NCI-H1092 (cell line): Measurements from ENCODE around the gene SLC23A3.

ENCODE experiments used
- DNase-seq: peaks from one replicate; lab custom pipeline; 2025; lab: John Stamatoyannopoulos, UW

SLC23A3 gene

DNA sequence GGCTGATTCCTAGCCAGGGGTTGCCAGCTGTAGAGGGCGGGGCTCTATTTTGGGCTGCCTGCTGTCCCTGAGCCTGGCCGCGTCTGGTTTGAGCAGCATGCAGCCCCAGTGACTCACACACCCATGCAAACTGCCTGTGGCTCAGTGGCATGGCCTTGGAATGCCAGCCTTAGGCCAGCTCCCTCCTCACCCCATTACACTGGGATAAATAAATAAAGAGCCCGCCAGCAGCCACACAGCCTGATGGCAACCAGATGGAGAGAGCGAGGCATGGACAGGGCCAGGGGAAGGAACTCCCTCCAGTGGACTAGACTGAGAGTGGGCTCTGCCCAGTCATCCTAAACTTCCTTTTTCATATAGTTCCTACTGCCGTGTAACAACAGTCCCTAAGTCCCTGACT is 27.5 kb downstream of the SLC23A3 start:
- DNase-seq, result no peak

DNA sequence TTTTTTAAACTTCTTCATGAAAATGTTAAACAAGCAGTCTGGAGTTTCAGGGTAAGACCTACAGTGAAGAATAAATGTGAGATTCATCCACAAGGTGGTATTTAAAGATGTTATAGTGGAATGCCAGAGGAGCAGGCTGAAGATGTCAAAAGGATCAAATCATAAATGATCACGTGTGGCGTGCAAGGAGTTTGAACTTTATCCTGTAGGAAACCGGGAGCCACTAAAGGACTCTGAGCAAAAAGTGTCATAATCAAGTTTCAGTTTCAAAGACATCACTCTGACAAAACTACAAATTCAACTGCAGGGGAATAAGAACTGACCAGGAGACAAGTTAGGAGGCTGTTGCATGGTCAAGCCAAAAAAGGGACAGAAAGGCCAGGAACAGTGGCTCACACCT is 29.1 kb downstream of the SLC23A3 start:
- no peak for DNase-seq

DNA sequence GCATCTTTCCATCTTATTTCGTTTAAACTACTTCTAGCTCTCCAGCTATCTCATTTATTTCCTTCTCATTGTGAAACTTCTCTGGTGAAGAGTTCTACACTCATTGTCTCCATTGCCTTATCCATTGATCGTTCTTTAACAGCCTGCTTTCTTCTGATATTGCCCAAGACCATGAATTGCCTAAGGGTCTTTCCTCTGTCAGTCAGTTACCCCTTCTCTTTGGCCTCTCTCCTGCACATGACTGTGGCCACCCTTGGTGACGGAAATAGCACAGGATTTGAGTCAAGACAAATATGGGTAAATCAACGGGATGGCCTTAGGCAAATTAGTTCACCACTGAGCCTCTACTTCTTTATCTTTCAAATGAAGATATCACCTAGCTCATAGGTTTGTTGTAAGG is 35.9 kb downstream of the SLC23A3 start:
- DNase-seq, result no peak

DNA sequence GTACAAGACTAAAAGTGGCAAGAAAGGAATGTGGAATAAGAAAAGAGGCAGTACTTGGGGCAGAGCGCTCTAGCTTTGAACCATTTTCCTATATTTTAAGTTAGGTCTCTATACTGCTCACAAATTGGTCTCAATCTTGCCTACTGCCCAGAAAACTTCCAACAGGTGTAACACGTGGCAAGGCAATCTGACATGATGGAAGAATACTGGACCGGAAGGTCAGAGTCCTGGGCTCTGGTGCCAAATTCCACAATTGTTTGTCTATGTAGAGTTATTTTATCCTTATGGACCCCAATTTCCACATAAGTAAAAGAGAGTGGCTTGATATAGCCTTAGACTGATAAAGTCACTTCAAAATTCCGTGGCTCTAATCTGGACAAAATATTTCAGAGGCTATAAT is 38.1 kb downstream of the SLC23A3 start:
- DNase-seq, result no peak

DNA sequence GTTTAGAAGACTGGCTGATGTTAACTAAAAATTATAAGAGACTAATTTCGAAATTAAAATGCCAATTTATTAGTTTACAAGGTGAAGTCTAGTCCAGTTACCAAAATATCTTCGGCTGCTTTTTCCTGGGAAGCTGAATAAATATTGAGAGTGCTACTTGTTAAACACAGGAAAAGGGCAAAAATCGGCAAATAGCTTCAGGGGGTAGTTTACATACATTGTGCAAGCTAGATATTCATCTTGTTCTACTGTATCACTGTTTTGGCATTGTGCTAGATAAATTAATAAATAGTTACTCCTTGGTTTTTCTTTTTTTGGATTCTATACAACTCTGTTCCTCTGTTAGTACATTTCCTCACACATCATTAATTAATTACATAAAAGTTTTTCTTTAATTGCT is 38.5 kb downstream of the SLC23A3 start:
- DNase-seq, result no peak

DNA sequence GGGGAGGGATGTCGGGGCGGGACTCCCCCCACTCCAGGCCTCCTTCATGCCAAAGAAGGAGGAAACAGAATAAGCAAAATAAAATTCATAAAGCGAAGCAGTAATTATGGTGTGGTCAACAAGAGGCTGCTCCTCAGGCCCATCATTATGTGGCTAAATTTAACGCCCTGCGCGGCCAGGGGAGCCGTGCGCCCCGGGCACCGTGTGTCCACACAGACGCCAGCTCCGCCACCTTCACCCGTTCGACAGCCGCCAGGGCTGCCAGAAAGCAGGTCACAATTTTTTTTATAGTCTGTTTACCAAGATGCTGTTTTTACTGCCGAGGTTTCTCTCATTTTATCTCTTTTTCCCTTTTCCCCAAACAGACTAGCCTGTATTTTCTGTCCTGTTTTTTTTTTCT is 40.2 kb downstream of the SLC23A3 start:
- no peak for DNase-seq

DNA sequence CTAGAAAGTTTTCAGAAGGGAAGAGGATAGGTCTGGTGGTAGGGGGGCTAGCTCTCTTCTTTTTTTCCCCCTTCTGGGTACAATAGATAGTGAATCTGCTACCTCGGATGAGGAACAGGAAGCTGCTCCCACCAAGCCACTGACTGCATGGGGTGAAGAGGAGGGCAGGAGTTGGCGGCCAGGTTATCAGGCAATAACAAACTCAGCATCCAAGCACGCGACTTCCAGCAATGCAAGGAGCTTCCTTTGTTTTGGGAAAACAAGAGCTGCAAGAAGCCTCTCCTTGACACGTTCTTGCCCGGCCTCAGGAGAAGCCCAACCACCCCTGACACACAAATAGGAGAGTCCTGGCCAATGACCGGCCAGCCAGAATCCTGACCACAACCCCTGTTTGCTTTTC is 41.4 kb downstream of the SLC23A3 start:
- no peak for DNase-seq

DNA sequence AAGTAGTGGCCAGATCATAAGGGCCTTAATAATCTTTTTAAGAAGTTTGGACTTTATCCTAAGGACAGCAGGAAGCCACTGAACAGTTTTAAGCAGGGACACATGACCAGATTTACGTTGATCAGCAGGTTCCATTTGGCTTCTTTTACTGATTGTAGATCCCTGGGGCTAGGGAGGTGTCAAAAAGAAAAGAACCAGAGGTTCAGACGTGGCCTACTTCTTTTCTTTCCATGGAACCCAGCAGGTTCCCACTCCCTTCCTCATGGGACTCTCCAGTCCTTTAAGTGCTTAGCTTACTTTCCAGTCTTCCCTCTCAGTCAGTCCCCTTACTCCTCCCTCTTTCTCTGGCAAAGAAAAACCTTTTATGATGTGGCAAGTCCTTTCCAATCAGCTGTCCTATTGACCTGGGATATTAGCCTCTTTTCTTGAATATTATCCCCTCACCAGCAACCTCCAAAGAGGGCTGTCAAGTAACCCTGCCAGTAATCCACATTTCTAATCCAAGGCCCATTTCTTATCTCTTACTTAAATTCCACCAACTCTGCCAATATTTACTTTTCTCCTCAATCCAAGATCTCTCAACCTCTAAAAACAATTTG is 42.7 kb downstream of the SLC23A3 start:
- DNase-seq, result no peak

DNA sequence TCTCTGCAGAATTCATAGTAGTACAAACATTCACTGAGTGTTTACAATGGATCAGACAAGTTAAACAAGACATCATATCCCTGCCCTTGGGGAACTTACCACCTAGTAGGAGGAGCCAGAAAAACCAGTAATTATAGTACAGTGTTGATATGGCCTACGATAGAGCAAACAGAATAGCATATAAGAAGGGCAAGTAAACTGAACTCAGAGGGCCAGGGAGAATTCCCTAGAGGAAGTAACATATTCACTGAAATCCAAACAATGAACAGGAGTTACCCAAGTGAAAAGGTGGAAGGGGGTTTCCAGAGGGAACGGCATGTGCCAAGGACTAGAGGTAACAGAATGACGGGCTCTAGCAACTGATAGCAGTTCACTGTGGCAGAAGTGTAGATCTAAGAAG is 43.3 kb downstream of the SLC23A3 start:
- no peak for DNase-seq

DNA sequence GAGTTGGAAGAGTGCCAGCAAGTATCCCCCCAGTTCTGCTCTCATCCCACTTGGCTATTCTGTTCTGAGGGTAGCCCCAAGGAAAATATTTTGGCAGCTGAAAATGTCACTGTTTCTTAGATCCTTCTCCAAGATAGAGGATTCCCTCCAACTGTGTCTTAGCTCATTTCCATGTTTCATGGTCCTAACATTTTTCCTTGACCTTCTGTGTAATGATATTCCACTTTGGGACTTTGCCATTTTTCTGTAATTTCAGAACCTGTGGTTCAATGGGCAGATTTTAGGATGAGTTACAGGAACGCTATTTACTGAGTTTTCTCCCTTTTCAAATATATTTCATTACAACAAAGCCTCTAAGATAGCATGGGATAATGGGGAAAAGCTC is 44.0 kb downstream of the SLC23A3 start:
- DNase-seq, result no peak

DNA sequence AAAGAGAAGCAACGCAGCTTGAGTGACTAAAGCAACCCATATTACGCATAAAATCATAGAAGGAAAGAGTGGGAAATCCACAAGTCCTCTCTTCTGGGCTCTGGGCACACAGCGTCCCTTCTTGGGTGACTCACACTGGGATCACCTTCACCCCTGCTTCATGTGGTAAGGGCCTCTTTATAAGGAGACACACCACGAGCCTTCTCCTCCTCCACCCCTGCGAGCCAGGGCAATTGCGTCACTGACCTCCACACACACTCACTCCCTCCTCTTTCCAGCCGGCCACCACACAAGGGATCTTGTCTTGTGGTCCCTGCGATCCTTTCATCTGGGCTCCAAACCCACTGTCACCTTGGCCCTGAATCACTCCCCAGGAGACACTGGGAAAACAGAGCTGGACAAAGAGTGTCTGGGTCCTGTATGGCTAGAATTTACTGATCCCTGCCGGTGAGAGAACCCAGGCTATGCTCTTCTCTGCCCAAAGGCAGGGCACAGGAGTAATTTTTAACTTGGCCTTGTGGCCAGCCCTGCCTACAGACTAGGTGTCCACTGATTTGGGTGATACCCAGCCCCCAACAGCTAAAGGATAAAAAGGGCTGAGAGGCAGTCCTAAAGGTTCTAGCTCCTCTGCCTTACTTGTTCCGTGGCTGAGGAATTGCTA is 44.5 kb downstream of the SLC23A3 start:
- DNase-seq, result no peak

DNA sequence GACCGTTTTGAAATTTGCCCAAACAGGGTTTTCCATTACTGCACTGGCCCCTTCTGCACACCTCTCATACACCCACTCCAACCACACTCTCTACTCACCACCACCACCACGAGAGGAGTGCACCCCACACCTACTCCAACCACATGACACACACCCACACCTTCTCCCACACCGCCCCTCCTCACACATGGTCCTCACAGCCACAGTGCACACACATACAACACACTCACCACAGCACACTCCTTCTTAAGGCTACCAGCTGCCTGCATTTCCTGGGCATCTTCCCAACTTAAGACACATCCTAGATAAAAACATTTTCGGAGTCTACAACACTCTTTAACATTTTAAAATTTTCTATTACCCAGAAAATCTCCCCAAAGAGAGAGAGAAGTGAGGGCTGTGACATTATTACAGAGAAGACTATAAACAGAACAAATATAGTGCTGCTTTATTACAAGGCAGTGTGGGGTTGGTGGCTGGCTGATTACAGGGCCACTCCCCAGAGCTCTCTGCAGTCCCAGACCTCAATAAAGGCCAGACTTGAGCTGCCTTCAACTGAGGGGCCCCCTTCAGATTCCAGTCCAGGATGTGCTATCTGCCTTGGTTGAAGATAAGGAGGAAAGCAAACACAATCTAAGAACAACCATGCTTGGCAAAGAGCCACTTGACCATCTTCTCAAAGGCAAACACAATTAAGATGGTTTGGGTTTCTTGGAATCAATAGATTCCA is 45.3 kb downstream of the SLC23A3 start:
- DNase-seq, result no peak

DNA sequence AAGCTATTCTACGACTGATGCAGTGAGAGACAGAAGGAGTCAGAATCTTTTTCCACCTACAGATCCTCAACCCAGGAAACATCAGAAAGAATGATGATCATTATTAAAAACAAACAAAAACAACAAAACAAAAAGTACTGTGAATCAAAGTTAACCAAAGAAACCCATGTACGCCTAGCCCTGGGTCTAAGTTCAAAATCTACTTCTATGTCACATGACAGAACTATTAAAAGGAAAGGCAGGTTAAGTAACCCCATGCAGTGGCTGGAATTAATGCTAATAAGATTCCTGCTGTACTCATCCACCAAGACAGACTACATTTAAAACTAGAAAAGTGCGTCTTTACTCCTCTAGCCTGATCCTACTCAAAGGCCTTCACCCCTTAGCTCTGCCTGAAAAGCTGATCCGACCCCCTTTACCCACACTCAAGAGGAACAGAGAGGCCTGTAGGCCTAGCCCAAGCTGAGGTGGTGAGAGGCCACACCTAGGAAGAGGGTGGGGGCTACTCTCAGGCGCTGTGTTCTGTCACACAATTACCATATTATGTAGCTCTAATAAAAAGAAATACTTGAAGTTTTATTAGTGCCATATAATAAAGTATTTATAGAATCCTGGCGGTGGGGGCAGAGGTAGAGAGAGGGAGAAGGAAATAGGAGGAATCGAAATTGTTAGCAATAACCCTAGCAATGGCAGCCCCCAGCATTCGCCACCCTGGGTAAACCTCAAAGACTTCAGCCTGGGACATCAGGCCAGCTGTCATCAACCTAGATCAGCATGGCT is 46.3 kb downstream of the SLC23A3 start:
- no peak for DNase-seq

DNA sequence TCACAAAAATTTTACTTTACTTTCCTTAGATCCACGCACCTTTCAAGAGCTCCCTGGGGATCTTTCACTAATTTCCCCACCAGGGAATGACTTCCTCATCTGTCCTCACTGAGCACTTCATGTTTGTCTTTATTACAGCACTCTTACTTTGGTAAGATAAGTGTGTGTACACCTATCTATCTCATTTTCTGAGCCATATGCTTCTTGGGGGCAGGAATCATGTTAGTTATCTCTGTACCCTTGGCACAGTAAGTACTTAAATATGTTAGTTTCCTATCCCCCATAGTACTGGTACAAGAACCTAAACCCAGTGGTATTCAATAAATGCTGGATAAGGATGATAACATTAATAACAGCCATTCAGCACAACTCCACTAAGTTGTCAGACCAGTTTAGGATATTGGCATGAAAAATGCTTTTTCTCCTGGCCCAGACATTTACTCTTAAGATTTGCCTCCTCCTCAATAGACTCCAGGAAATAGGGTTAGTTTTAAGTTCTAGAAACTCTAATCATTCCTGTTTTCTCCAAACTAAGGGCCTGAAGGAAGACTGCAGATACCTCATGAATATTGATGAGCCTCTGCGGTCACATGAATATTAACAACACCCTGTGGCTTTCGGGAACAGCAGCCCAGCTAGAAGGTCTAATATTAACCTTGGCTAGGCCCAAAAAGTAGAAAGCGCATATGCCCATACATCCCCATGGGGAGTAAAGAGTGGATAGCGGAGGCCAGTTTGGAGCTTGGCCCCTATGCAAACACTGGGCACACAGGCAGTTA is 47.4 kb downstream of the SLC23A3 start:
- no peak for DNase-seq

DNA sequence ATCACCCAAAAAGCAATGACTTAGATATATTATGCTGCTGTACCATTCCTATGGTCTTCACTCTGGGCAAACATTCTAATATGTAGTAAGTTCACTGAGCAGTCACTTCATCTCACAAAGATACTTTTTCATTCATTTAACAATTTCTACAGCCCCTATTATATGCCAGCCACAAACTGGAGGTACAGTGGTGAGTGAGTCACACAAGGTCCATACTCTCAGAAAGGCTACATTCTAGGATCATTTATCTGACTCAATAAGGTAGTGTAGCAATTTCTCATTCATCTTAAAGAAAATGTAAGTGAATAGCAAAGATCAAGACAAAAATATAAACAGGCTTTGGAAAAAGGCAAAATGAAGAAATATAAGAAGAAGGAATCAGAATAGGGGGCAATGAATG is 49.7 kb downstream of the SLC23A3 start:
- no peak for DNase-seq

DNA sequence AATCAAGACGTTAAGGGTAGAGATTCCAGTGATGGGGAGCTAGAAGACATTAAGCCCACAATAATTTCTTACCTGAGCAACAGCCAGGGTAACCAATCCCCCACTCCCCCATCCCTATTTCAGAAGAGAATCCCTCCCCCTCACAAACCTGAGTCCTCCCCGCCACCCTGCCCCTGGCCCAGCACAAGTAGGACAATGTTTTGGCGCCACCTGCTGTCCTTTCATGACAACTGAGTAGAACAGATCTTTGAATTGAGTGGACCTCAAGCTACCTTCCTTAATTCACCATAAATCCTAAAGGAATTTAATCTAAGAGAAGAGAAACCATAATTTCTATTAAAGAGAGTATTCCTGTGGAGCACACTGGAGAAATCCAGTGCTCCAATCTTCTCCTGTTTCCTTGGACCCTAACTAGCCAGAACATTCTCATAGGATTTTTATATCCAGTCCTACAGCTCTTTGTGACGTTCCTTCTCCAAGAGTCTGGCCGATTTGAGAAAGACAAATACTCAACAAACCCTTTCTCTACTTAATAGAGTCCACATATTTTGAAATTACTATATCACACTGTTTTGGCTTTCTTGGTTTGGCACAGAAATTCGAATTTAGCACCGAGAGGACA is 50.3 kb downstream of the SLC23A3 start:
- no peak for DNase-seq

DNA sequence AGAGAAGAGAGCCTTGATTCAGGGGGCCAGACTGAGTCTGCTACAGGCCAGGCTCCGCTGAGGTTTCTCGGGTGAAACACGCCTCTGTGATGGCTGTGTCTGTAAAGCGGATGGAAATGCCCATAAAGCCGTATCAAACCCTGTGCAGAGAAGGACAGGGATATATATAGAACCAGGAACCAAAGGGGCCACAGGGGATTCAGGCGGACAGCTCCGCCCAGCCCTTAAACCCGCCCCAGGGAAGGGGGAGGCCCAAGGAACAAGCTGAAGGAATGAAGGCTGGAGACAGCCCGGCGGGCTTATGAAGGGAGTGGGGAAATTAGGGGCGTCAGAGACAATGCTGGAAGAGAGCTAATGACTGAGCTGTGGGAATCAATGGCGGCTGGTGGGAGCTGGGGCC is 51.3 kb downstream of the SLC23A3 start:
- no peak for DNase-seq

DNA sequence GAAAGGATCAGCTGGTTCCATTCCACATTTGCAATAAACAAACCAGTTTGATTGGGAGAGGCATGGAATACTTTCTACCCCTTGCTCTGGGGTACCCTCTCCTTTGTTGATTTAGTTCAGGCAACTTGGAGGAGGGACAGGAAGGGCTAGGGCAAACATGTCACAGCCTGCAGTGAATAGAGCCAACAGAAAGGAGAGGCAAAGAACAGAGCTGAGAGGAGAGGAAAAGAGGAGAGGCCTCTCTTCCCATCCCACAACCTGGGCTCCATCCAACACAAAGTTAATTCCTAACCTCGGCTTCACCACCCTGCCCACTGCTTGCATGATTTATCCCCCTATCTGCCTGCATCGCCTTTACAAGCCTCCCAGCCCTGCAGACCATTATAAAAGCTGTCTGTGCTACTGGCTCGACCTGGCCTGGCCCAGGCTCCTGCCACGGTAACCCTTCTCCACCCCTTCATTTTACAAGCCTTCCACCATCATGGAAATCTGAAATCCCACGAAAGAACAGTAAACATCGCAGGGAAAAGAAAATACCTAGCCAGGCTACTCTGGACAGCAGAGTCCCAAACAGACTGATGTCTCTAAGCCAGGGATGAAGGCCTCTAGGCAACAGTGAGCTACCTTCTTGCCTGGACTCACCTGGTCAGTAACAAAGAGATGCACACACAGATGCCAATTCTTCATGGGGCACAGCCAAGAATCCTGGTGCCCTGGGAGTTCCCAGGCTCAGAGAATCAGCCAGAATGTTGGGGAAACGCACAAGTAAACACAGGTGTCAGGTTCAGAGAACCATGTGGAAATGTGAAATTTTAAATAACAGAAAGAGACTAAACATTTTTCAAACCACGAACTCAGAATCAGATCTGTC is 52.8 kb downstream of the SLC23A3 start:
- no peak for DNase-seq

DNA sequence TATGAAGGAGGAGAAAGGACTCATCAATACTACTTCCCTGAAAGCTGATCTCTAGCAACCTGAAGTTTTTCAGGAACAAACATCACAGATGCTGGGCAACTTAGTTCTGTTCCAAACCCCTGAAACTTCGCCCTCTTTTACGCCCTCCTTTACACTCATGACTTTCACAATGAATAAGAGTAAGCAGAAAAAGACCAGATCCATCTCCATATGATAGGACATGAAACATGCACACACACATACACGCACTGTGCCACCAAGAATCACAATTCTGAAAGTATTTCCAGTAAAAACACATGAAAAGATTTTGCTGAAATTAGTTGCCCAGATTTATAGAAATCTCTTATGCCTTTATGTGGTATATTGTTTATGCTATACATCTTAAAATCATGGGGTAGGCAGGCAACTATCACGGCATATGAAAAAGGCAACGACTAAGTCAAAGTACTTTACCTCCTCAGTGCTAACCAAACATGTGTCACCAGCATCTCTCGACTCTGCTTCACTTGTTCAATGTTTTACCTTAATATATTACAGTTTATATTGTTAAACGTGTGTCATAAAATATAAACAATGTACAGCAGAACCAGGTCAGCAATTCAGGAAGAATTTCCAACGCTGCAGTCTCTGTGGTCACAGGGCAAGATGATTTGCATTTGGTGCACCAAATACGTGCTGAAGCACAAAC is 57.0 kb downstream of the SLC23A3 start:
- DNase-seq, result no peak

DNA sequence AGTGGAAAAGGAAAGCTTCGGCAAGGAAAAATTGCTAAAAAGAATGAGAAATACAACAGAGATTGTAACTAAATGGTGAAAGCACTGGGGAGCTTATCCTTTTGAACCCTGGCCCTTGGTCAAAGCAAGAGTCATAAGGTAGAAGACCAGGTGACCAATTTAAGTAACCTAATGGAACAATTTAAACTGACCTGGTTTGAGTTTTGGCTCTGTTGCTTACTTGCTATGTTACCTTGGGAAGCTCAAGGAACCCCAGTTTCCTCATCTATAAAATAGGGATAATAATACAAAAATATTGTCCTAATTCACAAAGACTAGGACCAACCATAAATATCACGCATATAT is 57.8 kb downstream of the SLC23A3 start:
- DNase-seq, result no peak
